GM19035 (cell line): ENCODE measurements around the gene XRCC3.

Experiments used
- ATAC-seq: cut with Tn5 transposase; IDR thresholded peaks from one replicate; pipeline ENCODE4 v1.9.1; 2021; ENCODE audit not compliant: unreplicated experiment

Gene XRCC3

GRCh38 chr14:103707329-103708263, 7.7 kb downstream of the XRCC3 start:
- no peak for ATAC-seq

GRCh38 chr14:103706551-103707328, 8.5 kb downstream of the XRCC3 start:
- no peak for ATAC-seq

GRCh38 chr14:103705504-103706284, 9.6 kb downstream of the XRCC3 start:
- ATAC-seq = no peak

- no peak for ATAC-seq
Measured at GRCh38 chr14:103705118-103705503, 10.1 kb downstream of the XRCC3 start.

- no peak for ATAC-seq
Measured at GRCh38 chr14:103704708-103705107, 10.5 kb downstream of the XRCC3 start.

GRCh38 chr14:103703433-103704385, 11.5 kb downstream of the XRCC3 start:
- no peak for ATAC-seq

- ATAC-seq = no peak
Measured at GRCh38 chr14:103702497-103703432, 12.5 kb downstream of the XRCC3 start.

- no peak for ATAC-seq
Measured at GRCh38 chr14:103702095-103702494, 13.2 kb downstream of the XRCC3 start.

- ATAC-seq = no peak
Measured at GRCh38 chr14:103700753-103701490, 14.3 kb downstream of the XRCC3 start.

- no peak for ATAC-seq
Measured at GRCh38 chr14:103699901-103700752, 15.1 kb downstream of the XRCC3 start.

- ATAC-seq = no peak
Measured at GRCh38 chr14:103699261-103699661, 16.0 kb downstream of the XRCC3 start.

- no peak for ATAC-seq
Measured at GRCh38 chr14:103698380-103699260, 16.6 kb downstream of the XRCC3 start.

GRCh38 chr14:103697603-103698379, 17.5 kb downstream of the XRCC3 start:
- ATAC-seq = no peak

- no peak for ATAC-seq
Measured at GRCh38 chr14:103697206-103697602, 18.0 kb downstream of the XRCC3 start.

GRCh38 chr14:103696466-103697071, 18.7 kb downstream of the XRCC3 start:
- no peak for ATAC-seq
